Endothelial cell of umbilical vein (primary cell): ENCODE data around the gene CDC42. TPM values are rescaled to one million over a fixed set of nuclear protein-coding genes. Genes with fewer than 3 reads are reported as not detected.

ENCODE experiments used
- BruUV-seq: library from RNA; stranded (reverse); fragments of 400-500 nt; replicated peaks from 2 replicates; lab custom pipeline; 2021; lab: Mats Ljungman, UMichigan
- CTCF ChIA-PET: fragments of 300-600, 350-600 bp; sonication (Branson Sonifier 250); formaldehyde crosslinking; loops from one replicate; lab custom pipeline; 2021; ENCODE audit warnings: antibody characterized with exemption, inconsistent platforms; lab: Charles Lee
- POLR2A ChIA-PET: fragments of 300-600, 350-600 bp; sonication (Branson Sonifier 250); formaldehyde crosslinking; loops from one replicate; lab custom pipeline; 2021; ENCODE audit warnings: antibody characterized with exemption, inconsistent platforms; lab: Charles Lee
- DNase-seq: peaks from one replicate; pipeline ENCODE4 v3.0.0-alpha.2; 2011; ENCODE audit warnings: low read depth, low spot score
- FAIRE-seq: peaks from 2 replicates; lab custom pipeline; 2011; peaks lifted over from hg19 to GRCh38; lab: Jason Lieb, UNC
- H2AFZ ChIP-seq: 2 replicates; pipeline ENCODE4 v1.6.0; 2012; ENCODE audit warnings: low read depth, low read length, control low read depth, inconsistent platforms
- H3K27ac ChIP-seq: 2 replicates; pipeline ENCODE4 v1.5.1; 2011; ENCODE audit warnings: low read depth, mild to moderate bottlenecking, control low read depth, low read length, moderate library complexity; ENCODE audit not compliant: insufficient read depth
- H3K27me3 ChIP-seq, 2 experiments: 2 replicates each; pipeline versions ENCODE4 v1.6.0 to v1.6.1; 2011; ENCODE audit warnings: low read length in 2 of 2, mixed read lengths in 1 of 2; ENCODE audit not compliant: control insufficient read depth in 2 of 2, insufficient read depth in 2 of 2
- H3K36me3 ChIP-seq, 2 experiments: 2 replicates in 1 of 2; 3 replicates in 1 of 2; pipeline ENCODE4 v1.5.1; 2011; ENCODE audit warnings: low read length in 2 of 2, mild to moderate bottlenecking in 1 of 2, moderate library complexity in 1 of 2; ENCODE audit not compliant: control insufficient read depth in 2 of 2, insufficient read depth in 2 of 2; ENCODE audit errors: extremely low read depth in 1 of 2
- H3K4me1 ChIP-seq: 3 replicates; pipeline ENCODE4 v1.5.1; 2011; ENCODE audit warnings: mild to moderate bottlenecking, low read length; ENCODE audit not compliant: control insufficient read depth, insufficient read depth; ENCODE audit errors: extremely low read depth
- H3K4me2 ChIP-seq: 2 replicates; pipeline ENCODE4 v1.6.1; 2011; ENCODE audit warnings: low read length, control low read depth, mixed read lengths; ENCODE audit not compliant: insufficient read depth
- H3K4me3 ChIP-seq, 3 experiments: fragments of 200-600 bp in 1 of 3; sonication (generic), shearing (Covaris generic) in 1 of 3; replicated peaks in 1 of 3; 2 replicates each; pipeline ENCODE4 v1.5.1; 2011 to 2016; ENCODE audit warnings: control low read depth in 3 of 3, low read length in 3 of 3, mild to moderate bottlenecking in 2 of 3, inconsistent platforms in 1 of 3, low read depth in 1 of 3, moderate library complexity in 1 of 3; ENCODE audit not compliant: insufficient read depth in 1 of 3
- H3K79me2 ChIP-seq: 2 replicates; pipeline ENCODE4 v1.6.0; 2012; ENCODE audit warnings: low read length, inconsistent platforms; ENCODE audit not compliant: control insufficient read depth, insufficient read depth
- H3K9ac ChIP-seq: replicated peaks from 2 replicates; pipeline ENCODE3; 2011; ENCODE audit warnings: low read length, control low read depth; ENCODE audit not compliant: insufficient read depth; ENCODE audit errors: extremely low read depth
- H3K9me1 ChIP-seq: replicated peaks from 3 replicates; pipeline ENCODE4 v1.6.0; 2011; ENCODE audit warnings: mild to moderate bottlenecking, low read length; ENCODE audit not compliant: control insufficient read depth, insufficient read depth; ENCODE audit errors: extremely low read depth
- H3K9me3 ChIP-seq: replicated peaks from 2 replicates; pipeline ENCODE4 v1.5.1; 2012; ENCODE audit warnings: low read length, inconsistent platforms; ENCODE audit not compliant: control insufficient read depth, insufficient read depth
- H4K20me1 ChIP-seq: replicated peaks from 2 replicates; pipeline ENCODE3; 2011; ENCODE audit warnings: mild to moderate bottlenecking, low read length; ENCODE audit not compliant: control insufficient read depth, insufficient read depth; ENCODE audit errors: extremely low read depth
- FOS ChIP-seq: IDR thresholded peaks from 2 replicates; pipeline ENCODE4 v1.6.1; 2011; ENCODE audit warnings: mild to moderate bottlenecking, low read length, moderate library complexity, borderline replicate concordance; ENCODE audit not compliant: insufficient read depth
- JUN ChIP-seq: IDR thresholded peaks from 2 replicates; pipeline ENCODE4 v1.6.1; 2011; ENCODE audit warnings: borderline replicate concordance, low read depth; ENCODE audit not compliant: insufficient read length, insufficient read depth
- MYC ChIP-seq: IDR thresholded peaks from one replicate; pipeline ENCODE4 v1.6.1; 2011; ENCODE audit warnings: mild to moderate bottlenecking, low read depth, low read length
- POLR2A ChIP-seq: IDR thresholded peaks from 2 replicates; pipeline ENCODE4 v1.6.1; 2012; ENCODE audit warnings: low read depth, mild to moderate bottlenecking, control low read depth, low read length
- POLR2AphosphoS5 ChIP-seq: IDR thresholded peaks from 2 replicates; pipeline ENCODE4 v1.6.1; 2012; ENCODE audit warnings: low read depth, mild to moderate bottlenecking, control low read depth, low read length, moderate library complexity; ENCODE audit not compliant: insufficient read depth
- dilution Hi-C: fragments of 300-500 bp; cut with MboI; formaldehyde crosslinking; loops from one replicate; pipeline ENCODE4 v1.15.0; 2019; ENCODE audit warnings: low sequenced_read_pairs; ENCODE audit not compliant: extremely low pct_ligation_motif_present
- intact Hi-C: fragments of 100-400 bp; cut with micrococcal nuclease; formaldehyde crosslinking; loops from one replicate; pipeline ENCODE4 v1.10.0; 2022
- polyA plus RNA-seq, 4 experiments: library from polyadenylated mRNA; depleted of rRNA in 3 of 4; stranded (reverse) in 3 of 4; unstranded in 1 of 4; fragments of >200 nt; gene quantifications; 2 replicates each; pipeline versions ENCODE4 v1.2.1 to v1.2.3, GENCODE V29; 2011 to 2012; ENCODE audit warnings: missing spikeins in 1 of 4
- total RNA-seq: library from RNA; stranded (reverse); gene quantifications from 2 replicates; pipeline ENCODE4 v1.2.3, GENCODE V29; 2021
- TF ChIP-seq, protein P1 (sequence below), 2 donors: IDR thresholded peaks; 1 replicate in 1 of 2; 2 replicates in 1 of 2; pipeline ENCODE4 v1.5.1; 2011; ENCODE audit warnings: low read length in 2 of 2, mild to moderate bottlenecking in 2 of 2, moderate library complexity in 2 of 2, control low read depth in 1 of 2, inconsistent platforms in 1 of 2, low read depth in 1 of 2; ENCODE audit not compliant: insufficient read depth in 1 of 2; ENCODE audit errors: extremely low read depth in 1 of 2

The CDC42 gene
- total and polyA plus RNA-seq, 2 donors (not counting 3 experiments of a cell fraction or from before 2014, with no cell fraction given), result 199 to 381 TPM

DNA sequence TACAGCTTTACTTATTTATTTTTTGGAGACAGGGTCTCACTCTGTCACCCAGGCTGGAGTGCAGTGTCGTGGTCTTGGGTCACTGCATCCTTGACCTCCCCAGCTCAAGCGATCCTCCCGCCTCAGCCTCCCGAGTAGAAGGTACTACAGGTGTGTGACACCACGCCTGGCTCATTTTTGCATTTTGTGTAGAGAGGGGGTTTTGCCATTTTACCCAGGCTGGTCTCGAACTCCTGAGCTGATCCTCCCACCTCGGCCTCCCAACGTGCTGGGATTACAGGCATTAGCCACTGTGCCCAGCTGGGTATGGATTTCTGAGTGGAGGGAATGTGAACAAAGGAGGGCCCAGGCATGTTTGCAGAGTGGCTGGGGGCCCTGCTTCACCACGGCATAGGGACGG lies 46.2 kb downstream of the CDC42 start:
- H3K4me3 ChIP-seq, result no peak overlapping the region
- no peaks in the 10 kb centered on the region for H3K9me3 ChIP-seq
- H4K20me1 ChIP-seq, result peaks cover 7% of the 10 kb centered on the region
- CTCF ChIA-PET, result interaction anchor here (1.1 to 1.3 kb wide), 2 partner anchors 13 to 176 kb away, joined by 3 to 4 read pairs; no protein-coding TSS in a partner anchor
- H3K27ac ChIP-seq, result no peak overlapping the region
- intact Hi-C loops (no loop called here), dilution Hi-C loops (no loop called here)
- no peak overlapping the region for H3K9ac ChIP-seq
- H3K79me2 ChIP-seq, result peaks cover 78% of the 10 kb centered on the region
- peaks cover 10 to 11% of the 10 kb centered on the region in 2 experiments for H3K36me3 ChIP-seq
- DNase-seq (no peak), FAIRE-seq (no peak)
- no peaks in the 10 kb centered on the region for H3K27me3 ChIP-seq
- H2AFZ ChIP-seq, result no peak overlapping the region
- TF ChIP-seq JUN (no peak), FOS (no peak), MYC (no peak), POLR2AphosphoS5 (no peak), POLR2A (no peak)
- TF ChIP-seq, protein P1, sequence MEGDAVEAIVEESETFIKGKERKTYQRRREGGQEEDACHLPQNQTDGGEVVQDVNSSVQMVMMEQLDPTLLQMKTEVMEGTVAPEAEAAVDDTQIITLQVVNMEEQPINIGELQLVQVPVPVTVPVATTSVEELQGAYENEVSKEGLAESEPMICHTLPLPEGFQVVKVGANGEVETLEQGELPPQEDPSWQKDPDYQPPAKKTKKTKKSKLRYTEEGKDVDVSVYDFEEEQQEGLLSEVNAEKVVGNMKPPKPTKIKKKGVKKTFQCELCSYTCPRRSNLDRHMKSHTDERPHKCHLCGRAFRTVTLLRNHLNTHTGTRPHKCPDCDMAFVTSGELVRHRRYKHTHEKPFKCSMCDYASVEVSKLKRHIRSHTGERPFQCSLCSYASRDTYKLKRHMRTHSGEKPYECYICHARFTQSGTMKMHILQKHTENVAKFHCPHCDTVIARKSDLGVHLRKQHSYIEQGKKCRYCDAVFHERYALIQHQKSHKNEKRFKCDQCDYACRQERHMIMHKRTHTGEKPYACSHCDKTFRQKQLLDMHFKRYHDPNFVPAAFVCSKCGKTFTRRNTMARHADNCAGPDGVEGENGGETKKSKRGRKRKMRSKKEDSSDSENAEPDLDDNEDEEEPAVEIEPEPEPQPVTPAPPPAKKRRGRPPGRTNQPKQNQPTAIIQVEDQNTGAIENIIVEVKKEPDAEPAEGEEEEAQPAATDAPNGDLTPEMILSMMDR (IDR thresholded peaks at IDR 0.05; ENCODE audit: extremely low read depth in 1 of 2, insufficient read depth in 1 of 2, low read depth in 1 of 2, low read length in 2 of 2), result no peak
- no peak overlapping the region for H3K4me2 ChIP-seq
- POLR2A ChIA-PET, result interaction anchor here (0.7 to 1.5 kb wide), 2 partner anchors 16 to 126 kb away, joined by 3 read pairs; no protein-coding TSS in a partner anchor
- no peaks in the 10 kb centered on the region for H3K9me1 ChIP-seq
- peaks cover 20% of the 10 kb centered on the region for H3K4me1 ChIP-seq
- no TSS peak for BruUV-seq
